Kidney (tissue), 14 donors: ENCODE measurements around the gene GUCY1B1. TPM values are rescaled to one million over a fixed set of nuclear protein-coding genes. Genes with fewer than 3 reads are reported as not detected.

ENCODE experiments used
- DNase-seq, 5 donors: peaks; one replicate each; pipeline ENCODE4 v3.0.0-alpha.2; 2013 to 2020
- FAIRE-seq: peaks from 2 replicates; lab custom pipeline; 2012; peaks lifted over from hg19 to GRCh38; lab: Jason Lieb, UNC
- H3K27ac ChIP-seq, 2 donors: one replicate each; pipeline ENCODE4 v1.7.0; 2013; ENCODE audit warnings: low read depth in 2 of 2, low read length in 2 of 2, inconsistent platforms in 1 of 2
- H3K27me3 ChIP-seq: one replicate; pipeline ENCODE4 v1.7.1; 2013; ENCODE audit warnings: low read length, inconsistent platforms; ENCODE audit not compliant: control insufficient read depth, insufficient read depth
- H3K36me3 ChIP-seq, 3 donors: one replicate each; pipeline versions ENCODE4 v1.7.0 to v1.7.1; 2013; ENCODE audit warnings: low read length in 3 of 3, control low read depth in 1 of 3, inconsistent platforms in 1 of 3; ENCODE audit not compliant: insufficient read depth in 3 of 3, control insufficient read depth in 2 of 3
- H3K4me1 ChIP-seq, 3 donors: one replicate each; pipeline versions ENCODE4 v1.7.0 to v1.7.1; 2013; ENCODE audit warnings: low read length in 3 of 3, inconsistent platforms in 1 of 3, low read depth in 1 of 3; ENCODE audit not compliant: control insufficient read depth in 2 of 3, insufficient read depth in 2 of 3
- H3K4me3 ChIP-seq, 3 donors: one replicate each; pipeline versions ENCODE4 v1.7.0 to v1.8.1; 2013; ENCODE audit warnings: low read length in 3 of 3, control low read depth in 1 of 3, inconsistent platforms in 1 of 3
- H3K9ac ChIP-seq, 3 donors: one replicate each; pipeline versions ENCODE4 v1.7.0 to v1.7.1; 2013; ENCODE audit warnings: low read length in 3 of 3, control low read depth in 1 of 3, inconsistent platforms in 1 of 3
- H3K9me3 ChIP-seq, 3 donors: one replicate each; pipeline versions ENCODE4 v1.7.0 to v1.7.1; 2013; ENCODE audit warnings: low read length in 3 of 3, control low read depth in 1 of 3, inconsistent platforms in 1 of 3; ENCODE audit not compliant: control insufficient read depth in 2 of 3, insufficient read depth in 1 of 3
- CTCF ChIP-seq: IDR thresholded peaks from 3 replicates; pipeline ENCODE4 v1.5.1; 2012; ENCODE audit warnings: mild to moderate bottlenecking, moderate library complexity, borderline replicate concordance; ENCODE audit not compliant: insufficient read depth; ENCODE audit errors: extremely low read depth
- intact Hi-C: fragments of 100-400 bp; cut with DNase I; formaldehyde crosslinking; loops from one replicate; pipeline ENCODE4 v1.11.1; 2022
- polyA plus RNA-seq: library from polyadenylated mRNA; stranded (reverse); fragments of 350-450 nt; fragmentation: Illumina TruSeq; extraction: RNeasy Lipid Tissue Mini Kit (QIAGEN cat#74804); gene quantifications from one replicate; pipeline ENCODE4 v1.2.3, GENCODE V29; 2014; ENCODE audit warnings: low read depth, low replicate concordance; ENCODE audit not compliant: insufficient read depth
- total RNA-seq: library from RNA; stranded (reverse); fragmentation: NEBNext Ultra II Directional; extraction: Animal tissue kit (Norgen Biotek cat#: 25700); gene quantifications from one replicate; pipeline ENCODE4 v1.2.1, GENCODE V29; 2021
- donor health status: control.
- donor health status: control.
- donor health status: control.
- donor health status: control.
- donor health status: control.
- donor health status: DM: yes; HTN: yes; CAD: no.
- donor health status: Normal renal cell carcinoma (clear cell type).

The GUCY1B1 gene
- total and polyA plus RNA-seq, 2 donors from 2014 or later = 13.2 to 24.7 TPM

- DNase-seq (no peak), FAIRE-seq (no peak)
- H3K27me3 ChIP-seq = no peaks in the 10 kb centered on the region
- no peaks in the 10 kb centered on the region for H3K9me3 ChIP-seq
- intact Hi-C loops = no loop called here
- no peak overlapping the region for H3K9ac ChIP-seq
- H3K27ac ChIP-seq = no peak overlapping the region
- no peak for TF ChIP-seq CTCF
- no peak overlapping the region for H3K4me3 ChIP-seq
- no peaks in the 10 kb centered on the region for H3K4me1 ChIP-seq
- no peaks in the 10 kb centered on the region for H3K36me3 ChIP-seq
These were observed 9.5 kb downstream of the GUCY1B1 start for GRCh38 chr4:155768370-155768769.

- no peaks in the 10 kb centered on the region for H3K4me1 ChIP-seq
- FAIRE-seq = no peak
- no peaks in the 10 kb centered on the region for H3K27me3 ChIP-seq
- intact Hi-C loops = no loop called here
- H3K36me3 ChIP-seq = no peaks in the 10 kb centered on the region
- no peak for DNase-seq
- no peak for TF ChIP-seq CTCF
- H3K27ac ChIP-seq = no peak overlapping the region
- no peaks in the 10 kb centered on the region for H3K9me3 ChIP-seq
- H3K9ac ChIP-seq = no peak overlapping the region
- H3K4me3 ChIP-seq = no peak overlapping the region
These were observed 10.3 kb downstream of the GUCY1B1 start for GRCh38 chr4:155769090-155769489.

GRCh38 chr4:155772459-155773195 is 13.8 kb downstream of the GUCY1B1 start:
- DNase-seq (peak in 2 of 5 donors; percentile 48 to 49), FAIRE-seq (no peak)
- Histone ChIP-seq H3K27me3 (no peaks in the 10 kb centered on the region), H3K9ac (no peak overlapping the region), H3K27ac (no peak overlapping the region), H3K4me3 (no peak overlapping the region), H3K36me3 (no peaks in the 10 kb centered on the region), H3K4me1 (no peaks in the 10 kb centered on the region), H3K9me3 (no peaks in the 10 kb centered on the region)
- intact Hi-C loops = no loop called here
- no peak for TF ChIP-seq CTCF
